Type B pancreatic cell (in vitro differentiated cells): Measurements from ENCODE around the gene GYS2. TPM values are rescaled to one million over a fixed set of nuclear protein-coding genes. Genes with fewer than 3 reads are reported as not detected.
"Not testable (repeated sequence)": the region's sequence is repeated elsewhere in the genome, so short reads cannot be mapped to it uniquely, and the experiment has no call there.

Experiments used
- DNase-seq: peaks from one replicate; pipeline ENCODE4 v3.0.0; 2021; ENCODE audit warnings: mixed read lengths; ENCODE audit not compliant: unreplicated experiment; ENCODE audit errors: extremely low spot score
- H3K27ac Mint-ChIP-seq: 2 replicates; pipeline ENCODE4 v1.8.0; 2021; ENCODE audit warnings: mild to moderate bottlenecking, mixed read lengths
- H3K27me3 Mint-ChIP-seq: 2 replicates; pipeline ENCODE4 v1.8.0; 2021; ENCODE audit warnings: mixed read lengths
- H3K36me3 Mint-ChIP-seq: 2 replicates; pipeline ENCODE4 v1.8.0; 2021; ENCODE audit warnings: mixed read lengths
- H3K4me1 Mint-ChIP-seq: one replicate; pipeline ENCODE4 v1.8.0; 2021; ENCODE audit warnings: mixed read lengths; ENCODE audit not compliant: unreplicated experiment
- H3K4me3 Mint-ChIP-seq: 2 replicates; pipeline ENCODE4 v1.8.0; 2021; ENCODE audit warnings: mild to moderate bottlenecking, mixed read lengths
- H3K9me3 Mint-ChIP-seq: 2 replicates; pipeline ENCODE4 v1.8.0; 2021; ENCODE audit warnings: mixed read lengths
- CTCF ChIP-seq: fragments of 200-600 bp; sonication (generic); conservative IDR thresholded peaks from 2 replicates; pipeline ENCODE4 v1.5.0; 2021; ENCODE audit warnings: antibody characterized with exemption, mild to moderate bottlenecking
- total RNA-seq: library from RNA; stranded (reverse); gene quantifications from 2 replicates; pipeline ENCODE4 v1.2.1, GENCODE V29; 2021; ENCODE audit warnings: low replicate concordance

The GYS2 gene
- total RNA-seq, 1 donor from 2014 or later = not detected

GRCh38 chr12:21600196-21600595, 4.5 kb downstream of the GYS2 start:
- no peak for DNase-seq
- no peaks in the 10 kb centered on the region for H3K4me1 Mint-ChIP-seq
- H3K9me3 Mint-ChIP-seq = no peaks in the 10 kb centered on the region
- peaks cover 8% of the 10 kb centered on the region for H3K27me3 Mint-ChIP-seq
- H3K4me3 Mint-ChIP-seq = no peak overlapping the region
- H3K36me3 Mint-ChIP-seq = no peaks in the 10 kb centered on the region
- TF ChIP-seq CTCF = no peak
- H3K27ac Mint-ChIP-seq = no peak overlapping the region

DNA sequence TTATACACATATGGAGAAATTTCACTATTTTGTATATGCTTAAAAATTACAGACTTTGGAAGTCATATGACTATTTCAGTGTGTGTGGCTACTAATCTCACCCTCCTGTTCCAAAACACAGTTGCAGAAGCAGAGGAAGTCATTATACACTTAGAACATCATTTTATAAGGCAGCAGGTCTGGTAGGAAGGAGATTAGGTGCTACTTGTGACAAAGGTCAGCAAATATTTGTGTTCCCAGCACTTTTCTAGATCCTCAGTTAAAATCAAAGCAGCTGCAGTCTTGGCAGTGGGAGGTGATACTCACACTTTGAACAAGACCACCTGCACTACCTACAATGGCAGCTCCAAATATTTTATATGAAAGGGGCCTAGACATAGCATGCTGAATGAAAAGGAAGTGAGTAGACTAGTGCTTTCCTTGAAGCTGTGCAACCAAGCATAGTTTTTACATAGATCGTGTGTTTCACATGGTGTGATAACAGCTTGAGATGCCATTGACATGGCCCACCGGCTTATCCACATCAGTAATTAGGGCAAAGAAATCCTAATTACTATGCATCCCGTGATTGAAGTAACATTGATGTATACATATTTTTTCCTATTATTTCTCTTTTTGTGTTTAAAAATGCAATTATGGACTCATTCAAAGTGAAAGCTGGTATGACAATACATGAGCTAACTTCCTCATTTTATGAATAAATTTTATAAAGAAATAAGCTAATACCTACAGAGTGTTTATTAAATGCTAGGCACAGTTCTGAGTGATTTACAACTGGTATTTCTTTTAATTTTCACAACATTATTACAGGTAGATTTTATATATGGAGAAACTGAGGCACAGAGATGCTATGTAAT, 5.3 kb downstream of the GYS2 start:
- no peak overlapping the region for H3K4me3 Mint-ChIP-seq
- no peaks in the 10 kb centered on the region for H3K4me1 Mint-ChIP-seq
- no peak for DNase-seq
- no peak overlapping the region for H3K27ac Mint-ChIP-seq
- peaks cover 8% of the 10 kb centered on the region for H3K27me3 Mint-ChIP-seq
- H3K9me3 Mint-ChIP-seq = no peaks in the 10 kb centered on the region
- TF ChIP-seq CTCF = no peak
- H3K36me3 Mint-ChIP-seq = no peaks in the 10 kb centered on the region

- no peak for DNase-seq
- H3K36me3 Mint-ChIP-seq = no peaks in the 10 kb centered on the region
- no peaks in the 10 kb centered on the region for H3K9me3 Mint-ChIP-seq
- H3K27ac Mint-ChIP-seq = no peak overlapping the region
- no peaks in the 10 kb centered on the region for H3K4me1 Mint-ChIP-seq
- H3K4me3 Mint-ChIP-seq = no peak overlapping the region
- TF ChIP-seq CTCF = no peak
- peaks cover 5% of the 10 kb centered on the region for H3K27me3 Mint-ChIP-seq
Measured at GRCh38 chr12:21598651-21599050, 6.0 kb downstream of the GYS2 start.

GRCh38 chr12:21595356-21595755, 9.3 kb downstream of the GYS2 start:
- not testable (repeated sequence) for H3K27me3 Mint-ChIP-seq, H3K9me3 Mint-ChIP-seq, H3K36me3 Mint-ChIP-seq, H3K4me1 Mint-ChIP-seq, H3K4me3 Mint-ChIP-seq, DNase-seq, H3K27ac Mint-ChIP-seq

GRCh38 chr12:21585485-21585884, 19.2 kb downstream of the GYS2 start:
- H3K4me3 Mint-ChIP-seq = no peak overlapping the region
- no peaks in the 10 kb centered on the region for H3K36me3 Mint-ChIP-seq
- H3K4me1 Mint-ChIP-seq = no peaks in the 10 kb centered on the region
- H3K9me3 Mint-ChIP-seq = no peaks in the 10 kb centered on the region
- no peak for DNase-seq
- H3K27me3 Mint-ChIP-seq = no peaks in the 10 kb centered on the region
- TF ChIP-seq CTCF = no peak
- H3K27ac Mint-ChIP-seq = no peak overlapping the region

- DNase-seq, H3K4me1 Mint-ChIP-seq, H3K36me3 Mint-ChIP-seq, H3K27me3 Mint-ChIP-seq, H3K27ac Mint-ChIP-seq, H3K4me3 Mint-ChIP-seq, H3K9me3 Mint-ChIP-seq: not testable (repeated sequence)
Measured at GRCh38 chr12:21584403-21585182, 20.1 kb downstream of the GYS2 start.
